Cardiac muscle cell (in vitro differentiated cells and primary cell): ENCODE results near the gene CABP5. TPM values are rescaled to one million over a fixed set of nuclear protein-coding genes. Genes with fewer than 3 reads are reported as not detected.

Source experiments
- DNase-seq, 2 donors: peaks; one replicate each; pipeline versions ENCODE4 v3.0.0 to v3.0.0-alpha.2; 2010 to 2017; ENCODE audit warnings: low read depth in 1 of 2, low spot score in 1 of 2
- H3K27ac ChIP-seq: fragments of 200-600 bp; sonication (generic); 2 replicates; pipeline ENCODE4 v1.5.1; 2016
- H3K27me3 ChIP-seq: fragments of 200-600 bp; sonication (generic); 2 replicates; pipeline ENCODE4 v1.6.0; 2016; ENCODE audit warnings: control low read depth
- H3K36me3 ChIP-seq: fragments of 200-600 bp; sonication (generic); 2 replicates; pipeline ENCODE4 v1.5.1; 2016; ENCODE audit warnings: control low read depth
- H3K4me1 ChIP-seq: fragments of 200-600 bp; sonication (generic); 2 replicates; pipeline ENCODE4 v1.8.1; 2017; ENCODE audit warnings: low read depth, mild to moderate bottlenecking, mixed run types
- H3K4me3 ChIP-seq: fragments of 200-600 bp; sonication (generic); 2 replicates; pipeline ENCODE4 v1.5.1; 2016; ENCODE audit warnings: mild to moderate bottlenecking
- H3K9me3 ChIP-seq: fragments of 200-600 bp; sonication (generic); 2 replicates; pipeline ENCODE4 v1.5.1; 2017; ENCODE audit warnings: low read depth, mild to moderate bottlenecking, control low read depth
- polyA plus RNA-seq: library from polyadenylated mRNA; unstranded; fragments of >200 nt; fragmentation: Nextera tagmentation; extraction: Ambion mirVana; gene quantifications from 2 replicates; pipeline ENCODE4 v1.2.1, GENCODE V29; 2016
- total RNA-seq: library from RNA; depleted of rRNA; stranded (reverse); fragments of >200 nt; gene quantifications from 2 replicates; pipeline ENCODE4 v1.2.3, GENCODE V29; 2016
- TF ChIP-seq, protein P1 (sequence below): IDR thresholded peaks from 2 replicates; pipeline ENCODE4 v1.5.1; 2012; ENCODE audit warnings: low read depth, mild to moderate bottlenecking, low read length

Gene CABP5
- total and polyA plus RNA-seq, 2 experiments from 2014 or later: not detected

DNA sequence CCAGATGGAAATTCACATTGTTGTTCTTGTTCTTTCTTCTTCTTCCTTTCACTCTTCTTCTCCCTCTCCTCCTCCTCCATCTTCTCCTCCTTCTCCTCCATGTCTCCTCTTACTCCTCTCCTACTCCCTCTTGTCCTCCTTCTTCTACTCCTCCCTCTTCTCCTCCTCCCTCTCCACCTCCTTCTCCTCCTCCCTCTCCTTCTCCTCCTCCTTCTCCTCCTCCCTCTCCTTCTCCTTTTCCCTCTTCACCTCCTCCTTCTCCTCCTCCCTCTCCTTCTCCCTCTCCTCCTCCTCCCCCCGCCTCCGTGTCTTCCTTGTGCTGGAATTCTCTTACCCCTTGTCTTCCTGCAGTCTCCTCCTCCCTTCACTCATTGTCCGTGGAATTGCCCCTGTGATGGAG is 18.4 kb downstream of the CABP5 start:
- Histone ChIP-seq H3K9me3 (no peaks in the 10 kb centered on the region), H3K4me3 (no peak overlapping the region), H3K27ac (no peak overlapping the region), H3K4me1 (no peaks in the 10 kb centered on the region), H3K27me3 (no peaks in the 10 kb centered on the region), H3K36me3 (no peaks in the 10 kb centered on the region)
- TF ChIP-seq, protein P1, sequence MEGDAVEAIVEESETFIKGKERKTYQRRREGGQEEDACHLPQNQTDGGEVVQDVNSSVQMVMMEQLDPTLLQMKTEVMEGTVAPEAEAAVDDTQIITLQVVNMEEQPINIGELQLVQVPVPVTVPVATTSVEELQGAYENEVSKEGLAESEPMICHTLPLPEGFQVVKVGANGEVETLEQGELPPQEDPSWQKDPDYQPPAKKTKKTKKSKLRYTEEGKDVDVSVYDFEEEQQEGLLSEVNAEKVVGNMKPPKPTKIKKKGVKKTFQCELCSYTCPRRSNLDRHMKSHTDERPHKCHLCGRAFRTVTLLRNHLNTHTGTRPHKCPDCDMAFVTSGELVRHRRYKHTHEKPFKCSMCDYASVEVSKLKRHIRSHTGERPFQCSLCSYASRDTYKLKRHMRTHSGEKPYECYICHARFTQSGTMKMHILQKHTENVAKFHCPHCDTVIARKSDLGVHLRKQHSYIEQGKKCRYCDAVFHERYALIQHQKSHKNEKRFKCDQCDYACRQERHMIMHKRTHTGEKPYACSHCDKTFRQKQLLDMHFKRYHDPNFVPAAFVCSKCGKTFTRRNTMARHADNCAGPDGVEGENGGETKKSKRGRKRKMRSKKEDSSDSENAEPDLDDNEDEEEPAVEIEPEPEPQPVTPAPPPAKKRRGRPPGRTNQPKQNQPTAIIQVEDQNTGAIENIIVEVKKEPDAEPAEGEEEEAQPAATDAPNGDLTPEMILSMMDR: no peak
- DNase-seq: no peak

DNA sequence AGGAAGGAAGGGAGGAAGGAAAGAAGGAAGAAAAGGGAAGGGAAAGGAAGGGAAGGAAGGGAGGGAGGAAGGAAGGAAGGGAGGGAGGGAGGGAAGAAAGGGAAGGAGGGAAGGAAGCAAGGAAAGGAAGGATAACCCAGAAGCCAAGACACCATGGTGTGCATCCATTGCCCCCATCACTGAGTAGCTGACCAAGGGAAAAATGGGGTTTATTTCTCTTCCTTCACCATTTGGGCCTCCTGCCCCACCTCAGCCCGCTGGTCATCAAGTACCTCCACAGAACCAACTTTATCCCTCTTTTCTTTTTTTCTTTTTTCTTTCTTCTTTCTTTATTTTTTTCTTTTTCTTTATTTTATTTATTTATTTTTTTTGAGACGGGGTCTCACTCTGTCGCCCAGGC is 20.4 kb downstream of the CABP5 start:
- TF ChIP-seq, protein P1: no peak
- no peaks in the 10 kb centered on the region for H3K27me3 ChIP-seq
- no peaks in the 10 kb centered on the region for H3K9me3 ChIP-seq
- H3K36me3 ChIP-seq: no peaks in the 10 kb centered on the region
- no peak for DNase-seq
- H3K4me1 ChIP-seq: no peaks in the 10 kb centered on the region
- no peak overlapping the region for H3K4me3 ChIP-seq
- H3K27ac ChIP-seq: no peak overlapping the region

DNA sequence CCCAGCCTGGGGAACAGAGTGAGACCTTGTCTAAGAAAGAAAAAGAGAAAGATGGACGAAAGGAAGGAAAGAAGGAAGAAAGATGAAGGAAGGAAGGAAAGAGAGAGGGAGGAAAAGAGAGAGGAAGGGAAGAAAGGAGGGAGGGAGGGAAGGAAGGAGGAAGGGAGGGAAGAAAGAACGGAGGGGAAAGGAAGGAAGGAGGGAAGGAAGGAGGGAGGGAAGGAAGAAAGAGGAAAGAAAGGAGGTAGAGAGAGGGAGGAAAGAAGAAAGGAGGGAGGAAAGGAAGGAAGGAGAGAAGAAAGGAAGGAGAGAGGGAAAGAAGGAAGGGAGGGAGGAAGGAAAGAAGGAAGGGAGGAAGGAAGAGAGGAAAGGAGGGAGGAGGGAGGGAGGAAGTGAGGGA is 20.9 kb downstream of the CABP5 start:
- no peak for DNase-seq
- TF ChIP-seq, protein P1: no peak
- Histone ChIP-seq H3K4me1 (no peaks in the 10 kb centered on the region), H3K4me3 (no peak overlapping the region), H3K27me3 (no peaks in the 10 kb centered on the region), H3K36me3 (no peaks in the 10 kb centered on the region), H3K27ac (no peak overlapping the region), H3K9me3 (no peaks in the 10 kb centered on the region)

DNA sequence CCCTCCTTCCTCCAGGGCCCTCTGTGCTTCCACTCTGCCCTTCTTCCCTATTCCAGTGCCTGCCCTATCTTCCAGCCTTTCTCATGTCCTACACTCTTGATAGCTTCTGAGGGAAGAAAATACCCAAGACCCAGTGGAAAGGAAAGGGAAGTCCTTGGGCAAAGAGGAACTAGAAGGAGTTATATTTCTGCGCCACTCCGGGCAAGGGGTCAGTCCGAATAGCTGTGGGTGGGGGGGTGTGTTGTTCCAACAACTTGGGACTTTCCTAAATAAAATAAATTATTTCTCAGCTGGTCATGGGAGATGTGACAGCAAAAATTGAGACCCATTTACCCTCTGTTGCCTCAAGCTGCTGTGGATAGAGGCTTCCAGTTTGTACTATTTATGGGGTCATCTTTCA is 23.2 kb downstream of the CABP5 start:
- Histone ChIP-seq H3K9me3 (no peaks in the 10 kb centered on the region), H3K27me3 (no peaks in the 10 kb centered on the region), H3K4me3 (no peak overlapping the region), H3K27ac (no peak overlapping the region), H3K36me3 (no peaks in the 10 kb centered on the region), H3K4me1 (no peaks in the 10 kb centered on the region)
- DNase-seq: no peak
- TF ChIP-seq, protein P1: no peak

DNA sequence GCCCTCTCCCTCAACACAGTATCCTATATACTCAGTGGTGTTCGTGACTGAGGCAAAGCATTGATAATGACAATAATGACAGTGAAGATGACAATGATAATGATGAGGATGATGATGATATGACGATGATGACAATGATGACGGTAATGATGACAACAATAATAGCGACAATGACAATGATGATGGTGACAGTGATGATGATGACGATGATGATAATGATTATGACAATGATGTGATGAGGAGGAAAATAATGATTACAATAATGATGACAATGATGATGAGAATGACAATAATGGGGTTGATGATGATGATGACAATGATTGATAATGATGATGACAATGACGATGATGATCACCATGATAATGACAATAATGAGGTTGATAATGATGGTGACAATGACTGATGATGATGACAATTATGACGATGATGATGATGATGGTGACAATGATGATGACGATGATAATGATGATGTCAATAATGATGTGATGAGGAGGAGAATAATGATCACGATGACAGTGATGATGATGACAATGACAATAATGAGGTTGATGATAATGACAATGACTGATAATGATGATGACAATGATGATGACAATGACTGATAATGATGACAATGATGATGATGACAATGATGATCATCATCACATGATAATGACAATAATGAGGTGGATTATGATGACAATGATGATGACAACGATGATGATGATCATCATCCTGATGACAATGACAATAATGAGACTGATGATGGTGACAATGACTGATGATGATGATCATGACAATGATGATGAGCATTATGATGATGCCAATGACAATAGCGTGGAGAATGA is 32.7 kb downstream of the CABP5 start:
- Histone ChIP-seq H3K4me1 (no peaks in the 10 kb centered on the region), H3K27me3 (no peaks in the 10 kb centered on the region), H3K9me3 (no peaks in the 10 kb centered on the region), H3K36me3 (no peaks in the 10 kb centered on the region), H3K27ac (no peak overlapping the region), H3K4me3 (no peak overlapping the region)
- TF ChIP-seq, protein P1: no peak
- DNase-seq: no peak
